ENCODE measurements around the gene NR1D2.

DNA sequence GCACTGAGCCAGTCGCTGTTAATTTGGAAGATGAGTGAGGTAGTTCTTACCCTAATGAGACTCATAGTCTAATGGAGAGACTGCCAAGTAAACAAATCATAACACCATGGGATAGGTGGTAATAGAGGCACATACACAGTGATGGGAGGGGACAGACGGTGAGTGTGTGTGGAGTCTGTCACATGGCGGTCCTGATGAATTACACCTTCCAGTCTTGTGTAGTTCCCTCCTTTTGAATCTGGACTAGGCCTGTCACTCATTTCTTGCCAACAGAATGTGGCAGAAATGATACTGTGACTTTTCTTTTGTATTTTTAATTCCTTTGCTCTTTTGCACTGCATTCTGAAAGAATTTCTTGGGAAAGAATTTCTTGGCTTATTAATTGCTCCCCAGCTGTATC lies 78.1 kb downstream of the NR1D2 start:
- no peak for TF ChIP-seq CTCF (conservative IDR thresholded peaks at IDR 0.05; ENCODE audit: low read depth, low read length)
- no peak for TF ChIP-seq EZH2 (IDR thresholded peaks at IDR 0.05; ENCODE audit: borderline replicate concordance, low read depth, low read length, poor library complexity, severe bottlenecking)

Data from A673 (cell line).